Measurements from ENCODE around the gene OR2F2.

DNA sequence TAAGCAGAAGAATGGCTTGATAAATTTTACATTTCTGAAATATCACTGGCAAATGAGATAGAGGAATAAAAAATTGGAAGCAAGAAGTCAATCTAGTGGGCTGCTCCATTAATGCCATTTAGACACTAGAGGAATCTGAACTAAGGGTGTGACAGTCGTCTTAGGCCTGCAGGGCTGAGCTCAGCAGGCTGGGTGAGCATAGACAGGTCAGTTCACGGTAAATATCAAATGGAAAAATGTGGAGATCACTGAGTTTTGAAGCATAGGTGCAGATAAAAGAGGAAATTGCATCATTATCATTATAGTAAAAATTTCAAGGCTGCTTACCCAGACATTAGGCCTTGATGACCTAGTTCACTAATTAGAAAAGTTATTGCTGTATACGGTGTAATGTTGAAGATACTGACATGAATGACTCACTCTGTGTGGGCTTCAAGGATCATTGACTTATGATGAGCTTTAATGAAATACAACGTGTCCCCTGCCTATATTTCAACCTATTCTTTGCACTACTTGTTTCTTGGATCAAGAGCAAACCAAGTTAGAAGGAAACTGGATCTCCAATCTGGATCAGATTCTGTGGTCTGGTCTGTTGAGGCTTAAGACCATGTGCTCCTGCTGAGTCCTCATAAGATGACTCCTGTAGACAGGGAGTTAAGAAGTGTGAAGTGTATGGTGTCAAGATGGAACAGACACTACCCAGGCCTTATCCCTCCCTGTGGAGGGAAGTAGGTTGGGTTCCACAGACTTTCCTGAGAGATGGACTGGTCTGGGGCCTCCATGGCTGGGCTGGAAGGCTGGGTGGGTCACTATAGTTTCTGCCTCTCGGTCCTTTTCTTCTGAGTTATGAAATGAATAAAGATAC lies 3.6 kb downstream of the OR2F2 start:
- TF ChIP-seq, protein P1, sequence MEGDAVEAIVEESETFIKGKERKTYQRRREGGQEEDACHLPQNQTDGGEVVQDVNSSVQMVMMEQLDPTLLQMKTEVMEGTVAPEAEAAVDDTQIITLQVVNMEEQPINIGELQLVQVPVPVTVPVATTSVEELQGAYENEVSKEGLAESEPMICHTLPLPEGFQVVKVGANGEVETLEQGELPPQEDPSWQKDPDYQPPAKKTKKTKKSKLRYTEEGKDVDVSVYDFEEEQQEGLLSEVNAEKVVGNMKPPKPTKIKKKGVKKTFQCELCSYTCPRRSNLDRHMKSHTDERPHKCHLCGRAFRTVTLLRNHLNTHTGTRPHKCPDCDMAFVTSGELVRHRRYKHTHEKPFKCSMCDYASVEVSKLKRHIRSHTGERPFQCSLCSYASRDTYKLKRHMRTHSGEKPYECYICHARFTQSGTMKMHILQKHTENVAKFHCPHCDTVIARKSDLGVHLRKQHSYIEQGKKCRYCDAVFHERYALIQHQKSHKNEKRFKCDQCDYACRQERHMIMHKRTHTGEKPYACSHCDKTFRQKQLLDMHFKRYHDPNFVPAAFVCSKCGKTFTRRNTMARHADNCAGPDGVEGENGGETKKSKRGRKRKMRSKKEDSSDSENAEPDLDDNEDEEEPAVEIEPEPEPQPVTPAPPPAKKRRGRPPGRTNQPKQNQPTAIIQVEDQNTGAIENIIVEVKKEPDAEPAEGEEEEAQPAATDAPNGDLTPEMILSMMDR (IDR thresholded peaks at IDR 0.05 in 2 of 3, conservative IDR thresholded peaks at IDR 0.05 in 1 of 3; ENCODE audit: borderline replicate concordance in 1 of 3, insufficient read depth in 1 of 3, low read depth in 2 of 3, low read length in 2 of 3): no peak
- TF ChIP-seq POLR2A (IDR thresholded peaks at IDR 0.05; ENCODE audit: borderline replicate concordance, extremely low read depth, insufficient read depth, insufficient read length): no peak
- TF ChIP-seq POLR2AphosphoS5 (IDR thresholded peaks at IDR 0.05; ENCODE audit: low read depth, low read length): no peak
- no peak for TF ChIP-seq ZFX (IDR thresholded peaks at IDR 0.05)
- no peak for TF ChIP-seq EZH2phosphoT487 (IDR thresholded peaks at IDR 0.05; ENCODE audit: borderline replicate concordance)
- TF ChIP-seq SRF (IDR thresholded peaks at IDR 0.05; ENCODE audit: low read depth): no peak
- no peak for TF ChIP-seq EZH2 (IDR thresholded peaks at IDR 0.05)
- TF ChIP-seq YY1 (IDR thresholded peaks at IDR 0.05; ENCODE audit: extremely low read depth, insufficient replicate concordance, low read depth, low read length): no peak

Data from HCT116 (cell line).